SK-N-SH (cell line): ENCODE data around the gene LARGE2. TPM values are rescaled to one million over a fixed set of nuclear protein-coding genes. Genes with fewer than 3 reads are reported as not detected.

Experiments used
- CTCF ChIA-PET: fragments of 300-600, 350-600 bp; formaldehyde crosslinking; extraction: SDS; loops from one replicate; lab custom pipeline; 2021; lab: Yijun Ruan, JAX
- POLR2A ChIA-PET: fragments of 350-600 bp; sonication (Branson Sonifier 250); formaldehyde crosslinking; extraction: SDS; loops from one replicate; lab custom pipeline; 2020; ENCODE audit warnings: antibody characterized with exemption, inconsistent platforms; lab: Yijun Ruan, JAX
- DNase-seq: peaks from one replicate; pipeline ENCODE4 v3.0.0; 2012
- H2AFZ ChIP-seq: fragments of 200-600 bp; sonication (generic); 2 replicates; pipeline ENCODE4 v1.8.1; 2016; ENCODE audit warnings: antibody characterized with exemption, mild to moderate bottlenecking, low read depth
- H3F3A ChIP-seq: fragments of 200-600 bp; sonication (generic); replicated peaks from 2 replicates; pipeline ENCODE3; 2016; ENCODE audit warnings: antibody characterized with exemption, mild to moderate bottlenecking; ENCODE audit not compliant: insufficient read depth
- H3K27ac ChIP-seq, 2 experiments: fragments of 200-500 bp in 1 of 2; fragments of 200-600 bp in 1 of 2; sonication (Bioruptor generic) in 1 of 2; sonication (generic), shearing (Covaris generic) in 1 of 2; 2 replicates each; pipeline versions ENCODE4 v1.5.1 to v1.6.1; 2014 to 2016; ENCODE audit warnings: low read depth in 2 of 2, inconsistent platforms in 1 of 2, low read length in 1 of 2, mild to moderate bottlenecking in 1 of 2, mixed read lengths in 1 of 2
- H3K27me3 ChIP-seq: fragments of 200-600 bp; sonication (generic), shearing (Covaris generic); 2 replicates; pipeline ENCODE4 v1.6.1; 2016; ENCODE audit warnings: mixed run types; ENCODE audit not compliant: insufficient read depth
- H3K36me3 ChIP-seq, 2 experiments: fragments of 200-500 bp in 1 of 2; fragments of 200-600 bp in 1 of 2; sonication (Bioruptor generic) in 1 of 2; sonication (generic) in 1 of 2; replicated peaks in 1 of 2; 2 replicates each; pipeline versions ENCODE3 to v1.5.1; 2014 to 2016; ENCODE audit warnings: low read length in 1 of 2, mild to moderate bottlenecking in 1 of 2; ENCODE audit not compliant: insufficient read depth in 2 of 2, control insufficient read depth in 1 of 2
- H3K4me1 ChIP-seq, 2 experiments: fragments of 200-500 bp in 1 of 2; fragments of 200-600 bp in 1 of 2; sonication (Bioruptor generic) in 1 of 2; sonication (generic), shearing (Covaris generic) in 1 of 2; 2 replicates each; pipeline versions ENCODE4 v1.5.1 to v1.6.1; 2014 to 2016; ENCODE audit warnings: low read depth in 1 of 2, low read length in 1 of 2, mixed run types in 1 of 2; ENCODE audit not compliant: insufficient read depth in 2 of 2, control insufficient read depth in 1 of 2
- H3K4me2 ChIP-seq: fragments of 200-600 bp; sonication (generic), shearing (Covaris generic); 2 replicates; pipeline ENCODE4 v1.6.1; 2017; ENCODE audit warnings: mixed run types
- H3K4me3 ChIP-seq, 2 experiments: fragments of 200-500 bp in 1 of 2; fragments of 200-600 bp in 1 of 2; sonication (Bioruptor generic) in 1 of 2; sonication (generic), shearing (Covaris generic) in 1 of 2; 2 replicates each; pipeline versions ENCODE4 v1.5.1 to v1.8.1; 2014 to 2016; ENCODE audit warnings: low read depth in 2 of 2, inconsistent platforms in 1 of 2, low read length in 1 of 2, mild to moderate bottlenecking in 1 of 2, mixed read lengths in 1 of 2, moderate library complexity in 1 of 2
- H3K79me2 ChIP-seq: fragments of 200-600 bp; sonication (generic); 2 replicates; pipeline ENCODE4 v1.8.1; 2017; ENCODE audit warnings: mild to moderate bottlenecking; ENCODE audit not compliant: insufficient read depth
- H3K9ac ChIP-seq: fragments of 200-600 bp; sonication (generic); 2 replicates; pipeline ENCODE4 v1.6.1; 2017; ENCODE audit warnings: mixed run types
- H3K9me2 ChIP-seq: fragments of 200-600 bp; sonication (generic); 2 replicates; pipeline ENCODE4 v1.6.1; 2017; ENCODE audit warnings: mixed run types
- H3K9me3 ChIP-seq: fragments of 200-600 bp; sonication (generic); 2 replicates; pipeline ENCODE4 v1.6.1; 2017; ENCODE audit warnings: mixed run types, mild to moderate bottlenecking, moderate library complexity
- H4K20me1 ChIP-seq: fragments of 200-600 bp; sonication (generic); 2 replicates; pipeline ENCODE4 v1.6.1; 2017; ENCODE audit warnings: mild to moderate bottlenecking, mixed run types; ENCODE audit not compliant: insufficient read depth
- CHD2 ChIP-seq: fragments of 150-350 bp; IDR thresholded peaks from 2 replicates; pipeline ENCODE4 v1.6.1; 2018; ENCODE audit warnings: low read length; ENCODE audit not compliant: partially characterized antibody
- FOXJ3 ChIP-seq: sonication (generic); formaldehyde crosslinking; IDR thresholded peaks from 2 replicates; pipeline ENCODE4 v1.5.1; 2020; ENCODE audit warnings: mild to moderate bottlenecking, missing genetic modification reagents
- FOXM1 ChIP-seq: IDR thresholded peaks from 2 replicates; pipeline ENCODE4 v1.4.0; 2012; ENCODE audit warnings: low read depth, mild to moderate bottlenecking
- NRF1 ChIP-seq: IDR thresholded peaks from 2 replicates; pipeline ENCODE4 v1.6.1; 2012; ENCODE audit warnings: low read depth, mild to moderate bottlenecking, low read length
- RCOR1 ChIP-seq: fragments of 150-350 bp; IDR thresholded peaks from 2 replicates; pipeline ENCODE4 v1.6.1; 2017; ENCODE audit warnings: antibody characterized with exemption, low read length
- RXRA ChIP-seq: IDR thresholded peaks from 2 replicates; pipeline ENCODE4 v1.4.0; 2012; ENCODE audit warnings: low read depth, mild to moderate bottlenecking, borderline replicate concordance
- SIN3A ChIP-seq: IDR thresholded peaks from 2 replicates; pipeline ENCODE4 v1.6.1; 2012; ENCODE audit warnings: low read depth, mild to moderate bottlenecking, low read length, moderate library complexity, borderline replicate concordance
- SMC3 ChIP-seq: IDR thresholded peaks from 2 replicates; pipeline ENCODE4 v1.6.1; 2012; ENCODE audit warnings: low read depth, low read length, improper control_type of control experiment
- TAF1 ChIP-seq: IDR thresholded peaks from 2 replicates; pipeline ENCODE4 v1.6.1; 2012; ENCODE audit warnings: low read depth, mild to moderate bottlenecking, low read length, moderate library complexity, borderline replicate concordance
- TCF12 ChIP-seq: IDR thresholded peaks from 2 replicates; pipeline ENCODE4 v1.4.0; 2012
- TEAD4 ChIP-seq: IDR thresholded peaks from 2 replicates; pipeline ENCODE4 v1.4.0; 2012; ENCODE audit warnings: mild to moderate bottlenecking, borderline replicate concordance; ENCODE audit not compliant: insufficient read depth
- YY1 ChIP-seq: IDR thresholded peaks from 2 replicates; pipeline ENCODE4 v1.4.0; 2012; ENCODE audit warnings: low read depth, mild to moderate bottlenecking
- WGBS: methylation state at CpG from one replicate; pipeline ENCODE4 v1.1.6; 2017; ENCODE audit warnings: low lambda C conversion rate; 5-methylcytosine and 5-hydroxymethylcytosine counted together
- polyA plus RNA-seq, 3 experiments: library from polyadenylated mRNA; depleted of rRNA; stranded (reverse); fragments of >200 nt; gene quantifications; 2 replicates each; pipeline ENCODE4 v1.2.3, GENCODE V29; 2012
- TF ChIP-seq, protein P1 (sequence below): IDR thresholded peaks from 2 replicates; pipeline ENCODE4 v1.4.0; 2012; ENCODE audit warnings: low read depth
- TF ChIP-seq, protein P2 (sequence below): fragments of 150-350 bp; IDR thresholded peaks from 2 replicates; pipeline ENCODE4 v1.6.1; 2017; ENCODE audit warnings: antibody characterized with exemption, low read length, low read depth, borderline replicate concordance
- TF ChIP-seq, protein P3 (sequence below): IDR thresholded peaks from 2 replicates; pipeline ENCODE4 v1.4.0; 2012; ENCODE audit warnings: low read depth, borderline replicate concordance

LARGE2 gene
- polyA plus RNA-seq, 1 of the 3 experiments (the other 2 are of a cell fraction), result 2.4 TPM

DNA sequence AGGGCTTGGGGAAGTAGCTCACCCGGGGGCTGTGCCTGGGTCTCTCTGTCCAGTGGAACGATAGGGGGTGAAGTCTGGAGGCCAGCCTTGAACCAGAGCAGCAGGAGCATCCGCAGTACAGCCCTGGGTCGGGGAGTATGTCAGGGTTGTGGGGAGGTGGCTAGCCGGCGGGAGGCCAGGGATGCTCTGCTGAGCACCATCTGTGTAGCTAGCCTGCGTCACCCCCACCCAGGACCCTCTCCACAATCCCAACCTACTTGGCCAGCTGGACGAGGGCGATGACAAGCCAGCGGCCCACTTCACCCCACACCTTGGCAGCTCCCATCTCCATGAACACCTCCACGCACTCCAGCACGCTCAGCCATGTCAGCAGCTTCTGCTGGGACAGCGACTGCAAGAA, 7.0 kb upstream of the LARGE2 start:
- Histone ChIP-seq H3K27me3 (no peaks in the 10 kb centered on the region), H4K20me1 (no peaks in the 10 kb centered on the region), H3K9me3 (no peaks in the 10 kb centered on the region), H3F3A (peaks cover 4% of the 10 kb centered on the region), H3K4me1 (peaks cover 7 to 17% of the 10 kb centered on the region in 2 experiments; a peak in 3 of 4 replicates), H3K4me3 (no peak overlapping the region), H3K9me2 (no peaks in the 10 kb centered on the region), H2AFZ (no peak overlapping the region), H3K36me3 (peaks cover 0 to 34% of the 10 kb centered on the region in 2 experiments), H3K9ac (no peak overlapping the region), H3K79me2 (peaks cover 19% of the 10 kb centered on the region), H3K4me2 (no peak overlapping the region), H3K27ac (no peak overlapping the region)
- CTCF ChIA-PET, result interaction anchor here (1.0 to 1.5 kb wide), 3 partner anchors 35 to 72 kb away, joined by 4 to 6 read pairs (median 4); no protein-coding TSS in a partner anchor
- no peak for TF ChIP-seq TCF12
- DNase-seq, result no peak
- POLR2A ChIA-PET, result no interaction called here
- 83% methylated on average over 12 of the region's 13 CpGs for WGBS

DNA sequence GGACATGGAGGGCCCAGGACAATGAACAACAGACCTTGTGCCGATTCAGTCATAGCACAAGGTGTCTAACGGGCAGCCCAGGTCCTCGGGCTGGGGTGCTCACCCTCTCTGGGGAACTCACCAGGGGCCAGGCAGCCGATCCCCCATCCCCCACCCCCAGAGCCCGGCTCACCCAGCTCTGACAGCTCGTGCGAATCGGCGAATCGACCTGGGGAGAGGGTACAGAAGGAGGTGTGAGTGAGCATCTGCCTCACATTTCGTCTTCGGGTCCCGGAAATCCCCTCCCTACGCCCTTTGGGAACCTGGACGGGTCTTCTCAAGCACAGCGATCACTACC, 5.2 kb upstream of the LARGE2 start:
- DNase-seq, result no peak
- no peaks in the 10 kb centered on the region for H3K9me3 ChIP-seq
- H3F3A ChIP-seq, result peaks cover 4% of the 10 kb centered on the region
- H3K4me3 ChIP-seq, result peak overlapping the region; percentile 95 to 99
- no peaks in the 10 kb centered on the region for H3K27me3 ChIP-seq
- peaks cover 19% of the 10 kb centered on the region for H3K79me2 ChIP-seq
- H3K9ac ChIP-seq, result peak overlapping the region; percentile 89
- CTCF ChIA-PET, result interaction anchor here (0.9 to 6.2 kb wide), 5 partner anchors 19 to 322 kb away, joined by 3 to 35 read pairs (median 4); no protein-coding TSS in a partner anchor
- H3K4me1 ChIP-seq, result peaks cover 7 to 17% of the 10 kb centered on the region in 2 experiments; a peak in 3 of 4 replicates
- H3K27ac ChIP-seq, result peak overlapping the region; percentile 83 to 89
- peaks cover 0 to 28% of the 10 kb centered on the region in 2 experiments for H3K36me3 ChIP-seq
- no peaks in the 10 kb centered on the region for H3K9me2 ChIP-seq
- POLR2A ChIA-PET, result interaction anchor here (1.2 to 2.3 kb wide), 4 partner anchors 9 to 36 kb away, joined by 3 to 15 read pairs (median 4); no protein-coding TSS in a partner anchor
- WGBS, result 1% methylated on average over 14 of the region's 16 CpGs
- peak overlapping the region; percentile 97 for H3K4me2 ChIP-seq
- H2AFZ ChIP-seq, result peak overlapping the region; percentile 77
- no peak for TF ChIP-seq RCOR1
- TF ChIP-seq NRF1, result no peak
- TF ChIP-seq CHD2, result no peak
- TF ChIP-seq, protein P1, sequence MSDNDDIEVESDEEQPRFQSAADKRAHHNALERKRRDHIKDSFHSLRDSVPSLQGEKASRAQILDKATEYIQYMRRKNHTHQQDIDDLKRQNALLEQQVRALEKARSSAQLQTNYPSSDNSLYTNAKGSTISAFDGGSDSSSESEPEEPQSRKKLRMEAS, result no peak
- no peak for TF ChIP-seq TEAD4
- TF ChIP-seq, protein P2, sequence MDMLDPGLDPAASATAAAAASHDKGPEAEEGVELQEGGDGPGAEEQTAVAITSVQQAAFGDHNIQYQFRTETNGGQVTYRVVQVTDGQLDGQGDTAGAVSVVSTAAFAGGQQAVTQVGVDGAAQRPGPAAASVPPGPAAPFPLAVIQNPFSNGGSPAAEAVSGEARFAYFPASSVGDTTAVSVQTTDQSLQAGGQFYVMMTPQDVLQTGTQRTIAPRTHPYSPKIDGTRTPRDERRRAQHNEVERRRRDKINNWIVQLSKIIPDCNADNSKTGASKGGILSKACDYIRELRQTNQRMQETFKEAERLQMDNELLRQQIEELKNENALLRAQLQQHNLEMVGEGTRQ, result no peak
- TF ChIP-seq YY1, result no peak
- no peak for TF ChIP-seq SIN3A
- no peak for TF ChIP-seq SMC3
- TF ChIP-seq FOXJ3 (CRISPR knock-in tag), result no peak
- TF ChIP-seq FOXM1, result no peak
- TF ChIP-seq, protein P3, sequence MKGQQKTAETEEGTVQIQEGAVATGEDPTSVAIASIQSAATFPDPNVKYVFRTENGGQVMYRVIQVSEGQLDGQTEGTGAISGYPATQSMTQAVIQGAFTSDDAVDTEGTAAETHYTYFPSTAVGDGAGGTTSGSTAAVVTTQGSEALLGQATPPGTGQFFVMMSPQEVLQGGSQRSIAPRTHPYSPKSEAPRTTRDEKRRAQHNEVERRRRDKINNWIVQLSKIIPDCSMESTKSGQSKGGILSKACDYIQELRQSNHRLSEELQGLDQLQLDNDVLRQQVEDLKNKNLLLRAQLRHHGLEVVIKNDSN, result no peak
- no peak for TF ChIP-seq TAF1
- TF ChIP-seq RXRA, result no peak
- TF ChIP-seq, all 33 proteins: peak for 0
- no peaks in the 10 kb centered on the region for H4K20me1 ChIP-seq
